ENCODE data around the gene BMP8A.
"Not testable (repeated sequence)": the region's sequence is repeated elsewhere in the genome, so short reads cannot be mapped to it uniquely, and the experiment has no call there.

Gene BMP8A

GRCh38 chr1:39494671-39495410, 3.4 kb downstream of the BMP8A start:
- Histone ChIP-seq H3K36me3 (no peaks in the 10 kb centered on the region), H3K27ac (no peak overlapping the region), H3K9me3 (ENCODE audit: severe bottlenecking) (no peaks in the 10 kb centered on the region), H3K27me3 (ENCODE audit: insufficient read depth, low read depth, severe bottlenecking) (peaks cover 13% of the 10 kb centered on the region), H3K4me3 (ENCODE audit: low read depth, low read length) (no peak overlapping the region)
- peak; percentile 35 for DNase-seq
- TF ChIP-seq CTCF (IDR thresholded peaks at IDR 0.05; ENCODE audit: low read depth, low read length): no peak

- DNase-seq; H3K27ac ChIP-seq; H3K9me3 ChIP-seq (ENCODE audit: severe bottlenecking); H3K36me3 ChIP-seq; H3K27me3 ChIP-seq (ENCODE audit: insufficient read depth, low read depth, severe bottlenecking); H3K4me3 ChIP-seq (ENCODE audit: low read depth, low read length): not testable (repeated sequence)
Measured at GRCh38 chr1:39496520-39496919, 5.1 kb downstream of the BMP8A start.

- H3K9me3 ChIP-seq (ENCODE audit: severe bottlenecking): no peaks in the 10 kb centered on the region
- DNase-seq: no peak
Measured at GRCh38 chr1:39497585-39497984, 6.1 kb downstream of the BMP8A start.

GRCh38 chr1:39498096-39498710, 6.8 kb downstream of the BMP8A start:
- H3K4me3 ChIP-seq (ENCODE audit: low read depth, low read length); H3K36me3 ChIP-seq; H3K27me3 ChIP-seq (ENCODE audit: insufficient read depth, low read depth, severe bottlenecking); DNase-seq; H3K9me3 ChIP-seq (ENCODE audit: severe bottlenecking); H3K27ac ChIP-seq: not testable (repeated sequence)

More at GRCh38 chr1:39497585-39497984, 6.1 kb downstream of the BMP8A start:
- no peak overlapping the region for H3K27ac ChIP-seq
- no peak overlapping the region for H3K4me3 ChIP-seq (ENCODE audit: low read depth, low read length)
- H3K27me3 ChIP-seq (ENCODE audit: insufficient read depth, low read depth, severe bottlenecking): peaks cover 5% of the 10 kb centered on the region
- TF ChIP-seq CTCF (IDR thresholded peaks at IDR 0.05; ENCODE audit: low read depth, low read length): no peak
- no peaks in the 10 kb centered on the region for H3K36me3 ChIP-seq

- H3K27me3 ChIP-seq (ENCODE audit: insufficient read depth, low read depth, severe bottlenecking); H3K9me3 ChIP-seq (ENCODE audit: severe bottlenecking); H3K4me3 ChIP-seq (ENCODE audit: low read depth, low read length); H3K27ac ChIP-seq; DNase-seq; H3K36me3 ChIP-seq: not testable (repeated sequence)
Measured at GRCh38 chr1:39498821-39499220, 7.4 kb downstream of the BMP8A start.

GRCh38 chr1:39499668-39500067, 8.2 kb downstream of the BMP8A start:
- Histone ChIP-seq H3K27ac (no peak overlapping the region), H3K4me3 (ENCODE audit: low read depth, low read length) (no peak overlapping the region), H3K27me3 (ENCODE audit: insufficient read depth, low read depth, severe bottlenecking) (no peaks in the 10 kb centered on the region), H3K36me3 (no peaks in the 10 kb centered on the region), H3K9me3 (ENCODE audit: severe bottlenecking) (no peaks in the 10 kb centered on the region)
- DNase-seq: no peak
- no peak for TF ChIP-seq CTCF (IDR thresholded peaks at IDR 0.05; ENCODE audit: low read depth, low read length)

- no peak overlapping the region for H3K27ac ChIP-seq
- no peaks in the 10 kb centered on the region for H3K27me3 ChIP-seq (ENCODE audit: insufficient read depth, low read depth, severe bottlenecking)
- no peak overlapping the region for H3K4me3 ChIP-seq (ENCODE audit: low read depth, low read length)
- no peak for DNase-seq
- no peaks in the 10 kb centered on the region for H3K9me3 ChIP-seq (ENCODE audit: severe bottlenecking)
- TF ChIP-seq CTCF (IDR thresholded peaks at IDR 0.05; ENCODE audit: low read depth, low read length): no peak
- no peaks in the 10 kb centered on the region for H3K36me3 ChIP-seq
Measured at GRCh38 chr1:39500862-39501389, 9.5 kb downstream of the BMP8A start.

Data from WERI-Rb-1 (cell line).